ENCODE data around the gene USP2.

Gene USP2

GRCh38 chr11:119342362-119343130, 38.9 kb downstream of the USP2 start:
- DNase-seq (ENCODE audit: low read depth in 2 of 3, low spot score in 1 of 3): no peak

- no peak for DNase-seq (ENCODE audit: low read depth in 2 of 3, low spot score in 1 of 3)
Observed at GRCh38 chr11:119342023-119342300, 39.5 kb downstream of the USP2 start.

GRCh38 chr11:119341222-119342022, 40.1 kb downstream of the USP2 start:
- no peak for DNase-seq (ENCODE audit: low read depth in 2 of 3, low spot score in 1 of 3)

- no peak for DNase-seq (ENCODE audit: low read depth in 2 of 3, low spot score in 1 of 3)
Observed at GRCh38 chr11:119340335-119341221, 40.9 kb downstream of the USP2 start, which contains the start of gene C1QTNF5. TSS of gene C1QTNF5 (minus strand) at chr11:119340883. CDS start at chr11:119340397, 486 bp downstream.

- no peak for DNase-seq (ENCODE audit: low read depth in 2 of 3, low spot score in 1 of 3)
Observed at GRCh38 chr11:119339589-119340334, 41.7 kb downstream of the USP2 start.

- no peak for DNase-seq (ENCODE audit: low read depth in 2 of 3, low spot score in 1 of 3)
Observed at GRCh38 chr11:119338965-119339588, 42.4 kb downstream of the USP2 start.

GRCh38 chr11:119338318-119338890, 43.1 kb downstream of the USP2 start:
- peak in 1 of 3 donors; percentile 79 for DNase-seq (ENCODE audit: low read depth in 2 of 3, low spot score in 1 of 3)

GRCh38 chr11:119337581-119338317, 43.7 kb downstream of the USP2 start:
- DNase-seq (ENCODE audit: low read depth in 2 of 3, low spot score in 1 of 3): no peak

GRCh38 chr11:119336744-119337469, 44.6 kb downstream of the USP2 start:
- no peak for DNase-seq (ENCODE audit: low read depth in 2 of 3, low spot score in 1 of 3)

- DNase-seq (ENCODE audit: low read depth in 2 of 3, low spot score in 1 of 3): no peak
Observed at GRCh38 chr11:119335655-119336543, 45.6 kb downstream of the USP2 start.

- DNase-seq (ENCODE audit: low read depth in 2 of 3, low spot score in 1 of 3): no peak
Observed at GRCh38 chr11:119335091-119335654, 46.3 kb downstream of the USP2 start.

- peak; percentile 87 to 96 (median 92) for DNase-seq (ENCODE audit: low read depth in 2 of 3, low spot score in 1 of 3)
Observed at GRCh38 chr11:119334174-119334930, 47.1 kb downstream of the USP2 start, which contains the start of gene RNF26. TSS of gene RNF26 (plus strand) at chr11:119334527. CDS start at chr11:119335123, 596 bp downstream.

GRCh38 chr11:119332111-119332765, 49.3 kb downstream of the USP2 start:
- no peak for DNase-seq (ENCODE audit: low read depth in 2 of 3, low spot score in 1 of 3)

GRCh38 chr11:119330237-119330636, 51.3 kb downstream of the USP2 start:
- no peak for DNase-seq (ENCODE audit: low read depth in 2 of 3, low spot score in 1 of 3)

- DNase-seq (ENCODE audit: low read depth in 2 of 3, low spot score in 1 of 3): no peak
Observed at GRCh38 chr11:119329320-119329719, 52.2 kb downstream of the USP2 start.

- no peak for DNase-seq (ENCODE audit: low read depth in 2 of 3, low spot score in 1 of 3)
Observed at GRCh38 chr11:119324189-119324588, 57.3 kb downstream of the USP2 start.
